Smooth muscle cell (in vitro differentiated cells): ENCODE results near the gene COL4A2. TPM values are rescaled to one million over a fixed set of nuclear protein-coding genes. Genes with fewer than 3 reads are reported as not detected.
A peak's percentile ranks its signal among the peaks of the same experiment; 100 is the strongest.

ENCODE experiments used
- DNase-seq: peaks from one replicate; lab custom pipeline; 2025; ENCODE audit not compliant: unreplicated experiment; lab: John Stamatoyannopoulos, UW
- H2AFZ ChIP-seq: fragments of 200-600 bp; sonication (generic); 2 replicates; pipeline ENCODE4 v1.6.0; 2016; ENCODE audit warnings: antibody characterized with exemption, low read depth, mild to moderate bottlenecking
- H3F3A ChIP-seq: fragments of 200-600 bp; sonication (generic); 2 replicates; pipeline ENCODE4 v1.6.0; 2017; ENCODE audit warnings: antibody characterized with exemption, low read depth
- H3K27ac ChIP-seq: fragments of 200-600 bp; sonication (generic); 2 replicates; pipeline ENCODE4 v1.5.1; 2016; ENCODE audit warnings: low read depth, mild to moderate bottlenecking
- H3K27me3 ChIP-seq: fragments of 200-600 bp; sonication (generic); 2 replicates; pipeline ENCODE4 v1.6.1; 2016; ENCODE audit warnings: low read depth, mild to moderate bottlenecking
- H3K36me3 ChIP-seq: fragments of 200-600 bp; sonication (generic); 2 replicates; pipeline ENCODE4 v1.5.1; 2016; ENCODE audit warnings: low read depth
- H3K4me1 ChIP-seq: fragments of 200-600 bp; sonication (generic); 2 replicates; pipeline ENCODE4 v1.5.1; 2016; ENCODE audit warnings: low read depth
- H3K4me2 ChIP-seq: fragments of 200-600 bp; sonication (generic); 2 replicates; pipeline ENCODE4 v1.6.0; 2016; ENCODE audit warnings: mild to moderate bottlenecking
- H3K4me3 ChIP-seq: fragments of 200-600 bp; sonication (generic); 2 replicates; pipeline ENCODE4 v1.5.1; 2016; ENCODE audit warnings: mild to moderate bottlenecking
- H3K79me2 ChIP-seq: fragments of 200-600 bp; sonication (generic); 2 replicates; pipeline ENCODE4 v1.6.0; 2016; ENCODE audit warnings: low read depth, mild to moderate bottlenecking
- H3K9ac ChIP-seq: fragments of 200-600 bp; sonication (generic); 2 replicates; pipeline ENCODE4 v1.6.0; 2016; ENCODE audit warnings: low read depth
- H3K9me3 ChIP-seq: fragments of 200-600 bp; sonication (generic); replicated peaks from 2 replicates; pipeline ENCODE4 v1.5.1; 2016; ENCODE audit warnings: low read depth
- H4K20me1 ChIP-seq: fragments of 200-600 bp; sonication (generic); 2 replicates; pipeline ENCODE4 v1.6.0; 2016; ENCODE audit warnings: low read depth
- CTCF ChIP-seq: fragments of 200-600 bp; sonication (generic); IDR thresholded peaks from 2 replicates; pipeline ENCODE4 v1.5.1; 2017; ENCODE audit warnings: borderline replicate concordance, mild to moderate bottlenecking, antibody characterized with exemption; ENCODE audit not compliant: insufficient read depth, poor library complexity, severe bottlenecking
- WGBS: methylation state at CpG from one replicate; pipeline ENCODE4 v1.1.7; 2016; ENCODE audit warnings: low lambda C conversion rate; 5-methylcytosine and 5-hydroxymethylcytosine counted together
- polyA plus RNA-seq: library from polyadenylated mRNA; unstranded; fragments of >200 nt; fragmentation: Nextera tagmentation; extraction: Ambion mirVana; gene quantifications from 2 replicates; pipeline ENCODE4 v1.2.1, GENCODE V29; 2016
- total RNA-seq: library from RNA; depleted of rRNA; stranded (reverse); fragments of >200 nt; gene quantifications from 2 replicates; pipeline ENCODE4 v1.2.3, GENCODE V29; 2014

The COL4A2 gene
- total and polyA plus RNA-seq, 2 experiments from 2014 or later, result 1,456 to 2,786 TPM

- no peaks in the 10 kb centered on the region for H3K9me3 ChIP-seq
- peak overlapping the region; percentile 62 for H3K9ac ChIP-seq
- WGBS, result 27% methylated on average over 6 of the region's 6 CpGs
- H3K36me3 ChIP-seq, result no peaks in the 10 kb centered on the region
- peak overlapping the region; percentile 92 for H3K27ac ChIP-seq
- no peak for TF ChIP-seq CTCF
- DNase-seq, result no peak
- H3K79me2 ChIP-seq, result peaks cover 41% of the 10 kb centered on the region
- H3K4me3 ChIP-seq, result no peak overlapping the region
- H3K4me2 ChIP-seq, result peak overlapping the region; percentile 72
- no peaks in the 10 kb centered on the region for H3K27me3 ChIP-seq
- H3F3A ChIP-seq, result peaks cover 67% of the 10 kb centered on the region
- H4K20me1 ChIP-seq, result no peaks in the 10 kb centered on the region
- peaks cover 57% of the 10 kb centered on the region for H3K4me1 ChIP-seq
- H2AFZ ChIP-seq, result no peak overlapping the region
Measured at GRCh38 chr13:110420626-110421025, 113.5 kb downstream of the COL4A2 start.

- Histone ChIP-seq H4K20me1 (no peaks in the 10 kb centered on the region), H3K9ac (peak overlapping the region; percentile 35), H3K79me2 (peaks cover 44% of the 10 kb centered on the region), H3K27me3 (no peaks in the 10 kb centered on the region), H3K27ac (peak overlapping the region; percentile 92), H3K36me3 (peaks cover under 1% of the 10 kb centered on the region), H3K9me3 (no peaks in the 10 kb centered on the region), H2AFZ (no peak overlapping the region), H3K4me1 (peaks cover 57% of the 10 kb centered on the region), H3K4me3 (no peak overlapping the region), H3F3A (peaks cover 67% of the 10 kb centered on the region), H3K4me2 (peak overlapping the region; percentile 72)
- no peak for DNase-seq
- TF ChIP-seq CTCF, result no peak
- WGBS, result 54% methylated on average over 4 of the region's 4 CpGs
Measured at GRCh38 chr13:110421061-110421460, 114.0 kb downstream of the COL4A2 start.

GRCh38 chr13:110421696-110422385, 114.8 kb downstream of the COL4A2 start:
- TF ChIP-seq CTCF, result no peak
- H2AFZ ChIP-seq, result no peak overlapping the region
- no peaks in the 10 kb centered on the region for H3K27me3 ChIP-seq
- H3K27ac ChIP-seq, result peak overlapping the region; percentile 92
- no peak for DNase-seq
- no peaks in the 10 kb centered on the region for H3K9me3 ChIP-seq
- H3K9ac ChIP-seq, result peak overlapping the region; percentile 42
- no peaks in the 10 kb centered on the region for H4K20me1 ChIP-seq
- peaks cover 46% of the 10 kb centered on the region for H3K79me2 ChIP-seq
- peaks cover 66% of the 10 kb centered on the region for H3F3A ChIP-seq
- no peak overlapping the region for H3K4me3 ChIP-seq
- H3K4me1 ChIP-seq, result peaks cover 52% of the 10 kb centered on the region
- WGBS, result 16% methylated on average over 11 of the region's 11 CpGs
- peaks cover 8% of the 10 kb centered on the region for H3K36me3 ChIP-seq
- peak overlapping the region; percentile 72 for H3K4me2 ChIP-seq
